GM18526 (cell line): Measurements from ENCODE around the gene DCDC2.

Source experiments
- POLR2A ChIP-seq: IDR thresholded peaks from 3 replicates; pipeline ENCODE4 v1.6.1; 2011; ENCODE audit not compliant: insufficient read length; ENCODE audit errors: extremely low read depth

The DCDC2 gene

DNA sequence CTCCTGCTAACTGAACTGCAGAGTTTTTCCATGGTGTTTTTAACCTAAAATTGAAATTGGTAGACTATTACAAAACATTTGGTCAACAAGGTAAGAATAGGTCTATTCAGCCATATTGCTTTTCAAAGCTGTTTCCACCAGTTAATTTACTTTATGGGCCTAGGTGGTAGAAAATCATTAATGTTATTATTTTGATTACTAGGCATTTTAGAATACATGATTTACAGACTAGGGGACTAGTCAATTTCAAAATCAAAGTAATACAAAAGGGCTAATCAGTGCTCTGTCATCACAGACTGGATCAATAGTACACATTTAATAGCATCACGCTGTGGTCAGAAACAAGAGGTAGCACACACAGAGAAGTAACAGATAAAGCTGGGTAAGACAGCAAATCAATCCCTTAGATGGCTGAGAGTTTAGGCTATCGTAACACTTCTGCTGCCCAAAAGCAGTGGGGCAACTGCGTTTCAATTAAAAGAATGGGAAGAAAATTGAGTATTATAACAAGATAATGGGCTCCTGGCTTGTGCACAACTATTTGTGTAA lies 117.4 kb downstream of the DCDC2 start:
- no peak for TF ChIP-seq POLR2A

GRCh38 chr6:24238700-24239099 lies 119.2 kb downstream of the DCDC2 start:
- no peak for TF ChIP-seq POLR2A

- TF ChIP-seq POLR2A: no peak
These were observed 123.9 kb downstream of the DCDC2 start for GRCh38 chr6:24233813-24234442.

DNA sequence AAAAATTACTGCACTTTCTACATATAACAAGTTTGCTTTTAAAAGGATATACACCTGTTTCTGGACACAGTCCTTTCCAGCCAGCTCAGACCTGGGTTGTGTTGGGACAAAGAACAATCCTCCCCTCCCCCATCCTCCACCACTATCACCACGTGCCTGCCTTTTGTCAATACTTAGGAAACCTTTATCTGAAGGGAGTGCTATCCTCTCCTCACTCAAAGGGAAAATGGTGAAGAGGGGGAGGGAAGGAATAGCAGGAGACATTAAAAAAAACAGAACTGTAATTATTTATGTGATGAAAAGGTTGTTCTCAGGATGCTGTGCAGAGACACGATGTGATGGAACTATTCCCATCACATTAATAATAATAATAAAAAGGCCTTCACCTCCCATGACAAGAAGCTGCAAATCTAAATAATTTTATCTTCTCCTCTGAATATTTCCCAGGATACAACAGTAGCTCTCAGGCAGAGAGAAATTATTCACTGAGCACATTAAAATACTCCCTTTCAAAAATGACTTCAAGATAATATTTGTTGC lies 126.4 kb downstream of the DCDC2 start:
- TF ChIP-seq POLR2A: no peak

- no peak for TF ChIP-seq POLR2A
These were observed 128.0 kb downstream of the DCDC2 start for GRCh38 chr6:24229696-24230405.

DNA sequence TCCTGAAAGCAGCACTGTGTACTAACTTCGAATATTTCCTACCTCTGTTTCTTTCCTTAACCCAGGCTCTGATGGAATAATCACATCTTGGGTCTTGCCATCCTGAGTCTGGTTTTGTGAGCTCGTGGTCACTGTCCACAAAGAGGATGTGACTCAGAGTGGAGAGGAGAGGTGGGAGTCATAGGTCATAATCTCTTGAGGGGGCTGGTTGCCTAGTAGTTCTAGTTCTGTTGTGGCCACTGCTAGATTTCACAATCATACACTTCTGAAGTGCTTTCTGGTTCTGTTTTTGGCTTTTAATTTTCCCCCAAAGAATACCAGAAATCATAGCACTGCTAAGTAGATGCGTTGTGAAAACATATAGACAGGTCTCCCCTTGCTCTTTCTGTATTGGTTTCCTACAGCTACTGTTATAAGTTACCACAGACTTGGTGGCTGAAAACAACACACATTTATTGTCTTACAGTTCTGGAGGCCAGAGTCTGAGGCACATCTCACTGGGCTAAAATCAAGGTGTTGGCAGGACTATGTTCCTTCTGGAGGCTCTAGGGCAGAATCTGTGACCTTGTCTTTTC lies 129.1 kb downstream of the DCDC2 start:
- TF ChIP-seq POLR2A: no peak

DNA sequence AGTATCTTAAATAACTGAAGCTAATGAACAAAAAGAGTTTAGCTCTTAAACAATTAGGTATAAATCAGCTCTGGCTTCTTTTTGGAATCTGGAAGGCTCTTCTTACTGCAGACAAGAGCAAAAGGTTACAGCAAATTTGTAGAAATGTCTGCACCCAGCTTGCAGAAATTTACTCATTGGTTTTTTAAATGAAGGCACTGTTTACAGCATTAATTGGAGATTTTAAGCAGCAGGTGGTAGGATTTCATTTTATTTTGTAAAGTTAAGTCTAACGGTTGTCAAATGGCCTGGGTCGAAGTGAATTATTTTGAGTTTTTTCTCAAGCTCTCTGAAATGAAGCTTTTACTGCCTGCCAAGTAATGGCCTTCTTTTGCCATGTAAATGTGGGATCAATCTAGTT lies 129.7 kb downstream of the DCDC2 start:
- no peak for TF ChIP-seq POLR2A

GRCh38 chr6:24227556-24227955 lies 130.3 kb downstream of the DCDC2 start:
- TF ChIP-seq POLR2A: no peak

DNA sequence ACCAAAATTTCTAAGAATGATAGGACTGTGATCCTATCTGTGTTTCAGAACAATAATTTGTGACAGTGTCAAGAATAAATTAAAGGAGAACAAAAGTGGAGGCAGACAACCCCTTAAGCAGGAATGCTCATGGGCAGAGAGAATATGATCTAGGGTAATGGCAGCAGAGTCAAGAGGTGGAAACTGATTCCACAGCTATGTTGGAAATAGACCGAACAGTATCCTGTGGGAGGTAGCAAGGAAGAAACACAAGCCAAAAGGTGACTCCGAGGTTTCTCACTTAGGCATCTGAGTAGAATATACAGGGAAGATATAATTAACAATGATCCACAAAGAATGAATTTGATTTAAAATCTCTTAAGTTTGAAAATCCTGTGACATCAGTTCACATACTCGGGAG lies 131.3 kb downstream of the DCDC2 start:
- no peak for TF ChIP-seq POLR2A

GRCh38 chr6:24225838-24226237 lies 132.0 kb downstream of the DCDC2 start:
- no peak for TF ChIP-seq POLR2A

DNA sequence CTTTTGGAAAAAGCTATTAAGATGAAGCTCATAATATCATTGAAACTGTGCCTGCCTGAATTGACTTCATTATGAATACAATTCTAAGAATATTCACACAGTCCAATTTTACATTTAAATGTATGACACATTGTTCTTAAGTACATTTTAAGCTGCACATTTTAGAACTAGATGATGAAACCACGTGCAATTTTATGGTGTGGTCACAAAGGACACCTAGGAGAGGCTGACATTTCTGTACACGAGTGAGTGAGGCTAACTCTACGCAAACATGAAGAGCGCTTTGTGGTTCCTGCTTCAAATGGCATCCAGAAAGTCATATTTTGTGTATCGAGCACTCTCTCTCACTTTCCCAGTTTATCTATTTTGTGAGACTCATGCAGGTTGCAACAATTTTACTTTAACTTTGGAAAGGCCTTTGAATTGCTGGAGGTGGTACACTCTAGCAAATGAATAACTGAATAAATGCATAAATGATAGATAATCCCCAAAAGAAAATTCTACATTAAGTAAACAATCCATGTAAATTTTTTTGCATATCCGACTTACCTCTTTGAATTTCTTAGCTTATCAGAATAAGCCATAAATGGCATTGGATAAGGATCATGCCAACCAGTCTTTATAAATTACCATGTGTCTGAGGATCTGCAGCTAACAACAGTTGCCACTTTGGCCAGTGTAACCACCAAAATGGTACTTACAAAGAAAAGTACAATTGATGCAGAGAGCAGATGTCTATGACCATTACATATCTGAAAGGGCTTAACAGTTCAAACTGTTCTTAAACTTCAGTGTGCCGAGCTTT lies 134.5 kb downstream of the DCDC2 start:
- no peak for TF ChIP-seq POLR2A

DNA sequence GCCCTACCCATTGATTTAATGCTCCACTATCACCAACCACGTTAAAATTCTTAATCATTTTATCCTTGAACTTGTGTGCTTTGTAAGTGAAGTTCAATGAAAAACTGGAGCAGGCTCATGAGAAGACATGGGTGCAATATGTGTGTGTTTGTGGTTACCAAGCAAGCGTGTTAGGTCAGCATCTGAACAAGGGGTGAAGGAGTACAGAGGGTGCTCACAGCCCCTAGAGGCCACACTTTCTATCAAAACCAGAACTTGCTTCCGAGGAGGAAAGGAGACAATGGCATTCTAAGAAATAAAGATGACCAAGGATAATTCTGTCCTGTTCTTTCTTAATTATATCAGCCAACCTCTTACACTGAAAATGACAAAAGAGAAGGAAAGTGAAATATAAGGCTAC lies 138.2 kb downstream of the DCDC2 start:
- TF ChIP-seq POLR2A: no peak

GRCh38 chr6:24214984-24215383 lies 142.9 kb downstream of the DCDC2 start:
- no peak for TF ChIP-seq POLR2A

DNA sequence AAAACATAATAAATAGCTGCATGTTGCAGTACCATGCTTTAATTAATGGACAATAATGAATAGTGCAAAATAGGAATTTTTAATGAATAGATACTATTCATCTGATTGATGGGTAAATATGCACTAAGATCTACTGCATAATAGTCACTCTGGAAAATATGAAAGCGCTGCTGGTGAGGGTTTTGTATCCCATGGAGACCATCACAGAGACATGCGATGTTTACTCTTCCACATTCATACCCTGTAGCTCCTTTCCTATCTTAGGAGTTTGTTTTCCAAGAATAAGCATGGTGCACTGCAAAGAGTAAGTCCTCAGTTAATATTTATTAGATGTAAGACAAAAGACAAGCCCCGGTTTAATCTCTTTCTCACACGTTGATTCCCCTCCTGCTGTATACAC lies 150.4 kb downstream of the DCDC2 start:
- no peak for TF ChIP-seq POLR2A

GRCh38 chr6:24205020-24205492 lies 152.8 kb downstream of the DCDC2 start:
- TF ChIP-seq POLR2A: no peak
